NCI-H526 treated with DMSO at 0.1 percent for 48 hours (cell line): ENCODE results near the gene NLRX1.
"Not testable (repeated sequence)": the region's sequence is repeated elsewhere in the genome, so short reads cannot be mapped to it uniquely, and the experiment has no call there.

ENCODE experiments used
- DNase-seq: peaks from one replicate; lab custom pipeline; 2025; lab: John Stamatoyannopoulos, UW

The NLRX1 gene

DNA sequence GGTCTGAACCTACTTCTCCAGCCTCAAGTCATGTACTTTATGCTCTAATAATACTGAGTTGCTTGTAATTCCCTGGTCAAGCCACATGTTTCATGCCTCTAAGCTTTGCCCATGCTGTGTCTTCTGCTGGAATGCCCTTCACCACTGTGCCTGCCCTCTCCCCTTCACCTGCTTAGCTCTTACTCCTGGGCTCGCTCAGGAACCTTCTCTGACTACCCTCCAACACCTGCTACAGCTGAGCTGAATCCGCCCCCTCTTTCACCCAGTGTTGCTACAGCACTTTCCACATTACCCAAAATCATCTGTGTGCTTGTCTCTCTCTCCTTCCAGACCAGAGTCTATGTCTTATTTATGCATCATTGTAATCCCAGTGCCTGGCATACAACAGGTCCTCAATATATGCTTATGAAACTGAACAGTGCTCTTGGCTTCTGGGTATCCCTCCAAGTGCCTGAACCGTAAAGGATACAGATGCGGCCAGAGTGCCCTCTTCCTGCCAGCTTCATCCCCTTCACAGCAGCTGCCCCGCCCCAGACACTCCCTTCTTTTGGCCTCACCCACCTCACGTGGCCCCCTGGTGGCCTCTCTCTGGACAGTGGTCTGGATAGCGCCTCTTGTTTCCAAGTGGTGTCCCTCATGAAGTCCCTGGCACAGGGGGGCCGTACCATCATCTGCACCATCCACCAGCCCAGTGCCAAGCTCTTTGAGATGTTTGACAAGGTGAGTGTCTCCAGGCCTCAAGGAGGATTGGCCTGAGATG, 12.6 kb upstream of the NLRX1 start:
- no peak for DNase-seq

- DNase-seq = no peak
These were observed 12.0 kb upstream of the NLRX1 start for GRCh38 chr11:119156496-119156895.

DNA sequence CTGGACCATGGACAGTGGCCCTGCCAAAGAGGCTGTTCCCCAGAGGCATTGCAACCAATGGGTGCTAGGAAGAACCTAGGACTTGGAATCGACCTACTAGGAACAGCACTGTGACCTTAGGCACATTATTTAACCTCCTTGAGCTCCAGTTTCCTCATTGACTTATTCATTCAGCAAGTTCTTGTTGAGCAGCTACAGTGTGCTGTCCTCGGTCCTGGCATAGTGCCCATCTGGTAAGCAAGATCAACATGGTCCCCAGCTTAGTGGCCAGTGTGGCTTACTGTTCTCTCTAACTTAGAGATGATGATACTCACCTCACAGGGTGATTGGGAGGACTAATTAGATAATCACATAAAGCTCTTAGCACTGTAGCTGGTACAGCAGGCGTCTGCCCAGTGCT, 11.5 kb upstream of the NLRX1 start:
- DNase-seq = no peak

GRCh38 chr11:119158467-119158866, 10.1 kb upstream of the NLRX1 start:
- DNase-seq = no peak

- DNase-seq = no peak
These were observed 8.4 kb upstream of the NLRX1 start for GRCh38 chr11:119160151-119160550.

DNA sequence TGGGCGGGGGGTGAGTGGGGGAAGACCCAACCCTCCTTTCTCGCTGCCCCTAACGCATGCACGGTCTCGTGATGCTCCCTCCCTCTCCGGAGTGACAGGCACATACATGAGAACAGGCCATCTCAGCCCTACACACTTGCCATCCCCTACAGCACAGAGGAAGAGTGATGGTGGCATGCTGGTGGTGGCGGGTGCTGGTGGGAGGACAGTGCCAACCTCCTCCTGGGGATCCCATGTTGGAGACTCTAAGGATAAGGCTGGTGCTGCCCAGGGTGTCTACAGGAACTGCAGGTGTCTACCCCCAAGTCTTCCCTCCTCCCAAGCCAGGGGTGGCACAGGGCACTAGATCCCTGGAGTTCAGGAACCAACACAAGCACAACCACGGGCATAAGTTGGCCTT, 6.7 kb upstream of the NLRX1 start:
- no peak for DNase-seq

DNA sequence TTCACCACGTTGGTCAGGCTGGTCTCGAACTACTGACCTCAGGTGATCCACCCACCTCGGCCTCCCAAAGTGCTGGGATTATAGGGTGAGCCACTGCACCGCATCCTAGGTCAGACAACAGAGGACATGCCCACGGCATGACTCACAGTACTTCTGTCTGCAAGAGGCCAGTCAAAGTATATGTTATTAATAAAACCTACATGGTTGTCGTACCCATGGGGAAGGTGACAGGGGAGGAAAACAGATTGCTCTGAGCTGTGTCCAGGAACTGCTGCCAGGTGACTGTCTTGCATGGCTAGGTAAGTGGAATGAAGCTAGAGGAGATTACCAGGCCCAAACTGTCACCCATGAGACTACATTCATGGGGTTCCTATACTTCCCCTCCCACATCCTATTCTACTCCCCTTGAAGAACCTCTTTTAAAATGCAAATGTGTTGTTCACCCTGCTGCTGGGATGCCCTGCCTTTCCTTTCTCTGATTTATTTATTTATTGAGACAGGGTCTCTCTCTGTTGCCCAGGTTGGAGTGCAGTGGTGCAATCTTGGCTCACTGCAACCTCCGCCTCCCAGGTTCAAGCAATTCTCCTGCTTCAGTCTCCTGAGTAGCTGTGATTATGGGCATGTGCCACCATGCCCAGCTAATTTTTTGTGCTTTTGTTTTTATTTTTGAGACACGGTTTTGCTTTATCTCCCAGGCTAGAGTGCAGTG, 2.0 kb upstream of the NLRX1 start:
- DNase-seq = no peak

DNA sequence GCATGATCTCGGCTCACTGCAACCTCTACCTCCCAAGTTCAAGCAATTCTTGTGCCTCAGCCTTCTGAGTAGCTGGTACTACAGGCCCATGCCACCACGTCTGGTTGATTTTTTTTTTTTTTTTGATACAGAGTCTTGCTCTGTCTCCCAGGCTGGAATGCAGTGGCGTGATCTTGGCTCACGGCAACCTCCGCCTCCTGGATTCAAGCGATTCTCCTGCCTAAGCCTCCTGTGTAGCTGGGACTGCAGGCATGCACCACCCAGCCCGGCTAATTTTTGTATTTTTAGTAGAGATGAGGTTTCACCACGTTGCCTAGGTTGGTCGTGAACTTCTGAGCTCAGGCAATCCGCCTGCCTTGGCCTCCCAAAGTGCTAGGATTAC, 1.5 kb upstream of the NLRX1 start:
- not testable (repeated sequence) for DNase-seq

GRCh38 chr11:119167933-119168332, 592 bp upstream of the NLRX1 start:
- DNase-seq = no peak

- no peak for DNase-seq
These were observed 776 bp downstream of the NLRX1 start for GRCh38 chr11:119169282-119169719.

DNA sequence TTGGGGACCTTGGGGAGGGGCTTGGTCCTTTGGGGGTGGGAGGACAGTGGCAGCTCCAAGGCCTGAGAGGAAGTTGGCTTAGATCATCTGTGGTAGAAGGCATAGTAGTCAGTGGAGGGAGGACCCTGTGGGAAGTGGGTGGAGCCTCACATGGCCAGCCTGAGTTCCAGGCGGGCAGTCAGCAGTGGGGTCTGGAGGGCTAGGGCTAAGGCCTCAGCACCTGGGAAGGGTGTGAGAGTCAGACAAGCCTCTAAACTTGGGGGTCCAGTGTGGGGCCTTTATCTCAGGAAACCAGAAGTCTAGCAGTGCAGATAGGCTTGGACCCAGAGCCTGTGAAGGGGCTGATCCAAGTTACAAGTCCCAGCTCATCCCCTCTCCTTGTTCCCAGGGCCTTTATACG, 4.0 kb downstream of the NLRX1 start:
- no peak for DNase-seq

DNA sequence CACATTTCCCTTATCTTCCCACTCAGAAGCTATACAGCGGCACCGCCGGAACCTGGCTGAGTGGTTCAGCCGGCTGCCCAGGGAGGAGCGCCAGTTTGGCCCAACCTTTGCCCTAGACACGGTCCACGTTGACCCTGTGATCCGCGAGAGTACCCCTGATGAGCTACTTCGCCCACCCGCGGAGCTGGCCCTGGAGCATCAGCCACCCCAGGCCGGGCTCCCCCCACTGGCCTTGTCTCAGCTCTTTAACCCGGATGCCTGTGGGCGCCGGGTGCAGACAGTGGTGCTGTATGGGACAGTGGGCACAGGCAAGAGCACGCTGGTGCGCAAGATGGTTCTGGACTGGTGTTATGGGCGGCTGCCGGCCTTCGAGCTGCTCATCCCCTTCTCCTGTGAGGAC, 4.9 kb downstream of the NLRX1 start:
- no peak for DNase-seq

GRCh38 chr11:119175493-119176077, 7.1 kb downstream of the NLRX1 start:
- DNase-seq = no peak

GRCh38 chr11:119178166-119178680, 9.7 kb downstream of the NLRX1 start:
- DNase-seq = no peak

- no peak for DNase-seq
These were observed 10.8 kb downstream of the NLRX1 start for GRCh38 chr11:119179342-119179741.

DNA sequence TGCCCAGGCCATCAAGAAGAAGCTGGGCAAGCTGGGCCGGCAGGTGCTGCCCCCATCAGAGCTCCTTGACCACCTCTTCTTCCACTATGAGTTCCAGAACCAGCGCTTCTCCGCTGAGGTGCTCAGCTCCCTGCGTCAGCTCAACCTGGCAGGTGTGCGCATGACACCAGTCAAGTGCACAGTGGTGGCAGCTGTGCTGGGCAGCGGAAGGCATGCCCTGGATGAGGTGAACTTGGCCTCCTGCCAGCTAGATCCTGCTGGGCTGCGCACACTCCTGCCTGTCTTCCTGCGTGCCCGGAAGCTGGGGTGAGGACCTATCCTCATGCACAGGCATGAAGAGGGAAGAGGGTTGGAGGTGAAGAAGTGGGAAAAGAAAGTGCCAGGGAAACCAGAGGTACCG, 11.5 kb downstream of the NLRX1 start:
- DNase-seq = no peak

DNA sequence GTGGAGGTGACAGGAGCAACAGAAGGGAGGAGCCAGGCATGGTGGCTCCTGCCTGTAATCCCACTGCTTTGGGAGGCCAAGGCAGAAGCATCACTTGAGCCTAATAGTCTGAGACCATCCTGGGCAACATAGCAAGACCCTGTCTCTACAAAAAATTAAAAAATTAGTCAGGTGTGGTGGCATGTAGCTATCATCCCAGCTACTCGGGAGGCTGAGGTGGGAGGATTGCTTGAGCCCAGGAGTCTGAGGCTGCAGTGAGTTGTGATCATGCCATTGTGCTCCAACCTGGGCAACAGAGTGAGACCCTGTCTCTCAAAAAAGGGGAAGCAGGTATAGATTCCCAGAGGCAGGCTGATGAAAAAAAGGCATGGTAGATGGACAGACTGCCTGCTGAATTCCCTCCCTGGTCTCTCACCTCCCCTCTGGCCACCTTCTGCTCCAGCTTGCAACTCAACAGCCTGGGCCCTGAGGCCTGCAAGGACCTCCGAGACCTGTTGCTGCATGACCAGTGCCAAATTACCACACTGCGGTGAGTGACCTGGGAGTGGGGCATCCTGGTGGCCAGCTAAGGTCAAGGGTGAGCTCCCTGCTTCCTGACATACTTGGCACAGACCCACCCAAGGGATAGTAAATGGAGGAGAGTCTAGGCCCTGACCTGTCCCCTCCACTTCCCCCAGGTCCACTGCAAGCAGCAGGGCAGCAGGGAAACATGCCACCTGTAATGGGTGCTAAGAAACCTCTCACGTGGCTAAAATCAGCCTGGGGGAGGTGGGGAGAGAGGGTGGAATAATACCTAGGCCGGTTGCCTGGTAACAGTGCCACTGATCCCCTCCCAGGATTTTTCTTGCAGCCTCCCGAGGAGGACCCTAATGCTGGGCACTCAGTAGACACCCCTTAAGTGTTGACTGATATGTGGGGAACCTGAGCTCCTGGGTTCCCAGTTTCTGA, 12.5 kb downstream of the NLRX1 start:
- DNase-seq = no peak

DNA sequence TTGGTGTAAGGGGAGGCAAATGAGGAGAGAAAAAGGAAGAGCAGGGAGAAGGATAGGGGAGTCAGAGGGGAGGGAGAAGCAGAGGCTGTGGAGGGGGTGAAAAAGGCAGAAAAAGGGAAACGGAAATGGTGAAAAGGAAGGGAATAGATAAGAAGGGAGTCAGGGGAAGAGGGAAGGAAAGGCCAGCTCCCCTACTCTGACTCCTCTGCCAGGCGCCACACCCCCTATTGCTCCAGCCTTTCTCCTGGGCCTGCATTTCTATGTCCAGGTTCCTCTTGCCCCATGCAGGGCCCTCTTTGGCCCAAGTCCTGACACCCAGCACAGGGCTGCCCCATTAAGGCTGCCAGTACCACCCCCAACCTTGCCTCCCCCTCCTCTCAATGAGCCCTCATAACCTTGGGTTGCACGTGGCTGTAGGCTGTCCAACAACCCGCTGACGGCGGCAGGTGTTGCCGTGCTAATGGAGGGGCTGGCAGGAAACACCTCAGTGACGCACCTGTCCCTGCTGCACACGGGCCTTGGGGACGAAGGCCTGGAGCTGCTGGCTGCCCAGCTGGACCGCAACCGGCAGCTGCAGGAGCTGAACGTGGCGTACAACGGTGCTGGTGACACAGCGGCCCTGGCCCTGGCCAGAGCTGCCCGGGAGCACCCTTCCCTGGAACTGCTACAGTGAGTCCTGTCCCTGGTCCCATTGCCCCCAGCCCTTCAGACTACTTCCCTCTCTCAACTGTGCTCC, 13.3 kb downstream of the NLRX1 start:
- no peak for DNase-seq

GRCh38 chr11:119184399-119184798, 15.9 kb downstream of the NLRX1 start:
- DNase-seq = not testable (repeated sequence)

DNA sequence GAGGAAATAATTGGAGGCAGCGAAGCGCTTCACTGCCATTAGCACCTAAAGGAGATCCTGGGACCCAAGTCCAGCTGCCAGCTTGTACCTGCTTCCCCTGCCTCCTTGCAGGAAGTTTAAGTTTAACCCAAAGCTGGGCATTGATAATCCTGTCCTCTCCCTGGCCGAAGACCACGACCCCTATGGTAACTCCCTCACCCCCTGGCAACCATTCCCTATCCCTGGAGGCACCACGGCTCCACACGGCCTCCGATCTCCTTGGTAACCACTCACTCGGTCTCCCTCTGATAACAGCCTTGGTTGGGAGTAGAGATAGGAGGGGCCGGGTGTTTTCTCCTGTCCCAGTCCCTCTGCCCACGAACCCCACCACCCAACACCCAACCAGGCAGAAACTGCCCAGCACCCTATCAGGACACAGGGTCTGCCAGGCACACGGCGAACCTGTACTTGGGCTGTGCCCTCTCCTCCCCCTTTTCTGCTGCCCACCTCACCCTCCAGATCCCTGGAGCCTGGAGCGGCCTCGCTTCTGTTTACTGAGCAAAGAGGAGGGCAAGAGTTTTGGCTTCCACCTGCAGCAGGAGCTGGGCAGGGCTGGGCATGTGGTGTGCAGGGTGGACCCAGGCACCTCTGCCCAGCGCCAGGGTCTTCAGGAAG, 17.6 kb downstream of the NLRX1 start:
- no peak for DNase-seq
